HEK293 (cell line): ENCODE results near the gene FHIT.

Experiments used
- CTCF ChIA-PET: fragments of 350-600 bp; formaldehyde crosslinking; extraction: SDS; loops from one replicate; lab custom pipeline; 2021; ENCODE audit warnings: antibody characterized with exemption; lab: Yijun Ruan, JAX
- POLR2A ChIA-PET: fragments of 300-600 bp; formaldehyde crosslinking; extraction: SDS; loops from one replicate; lab custom pipeline; 2020; ENCODE audit warnings: antibody characterized with exemption, inconsistent platforms; lab: Yijun Ruan, JAX
- H3K27ac ChIP-seq: fragments of 200-500 bp; sonication (Bioruptor generic); 2 replicates; pipeline ENCODE4 v1.5.1; 2014; ENCODE audit warnings: low read depth, low read length, control low read depth, inconsistent platforms; ENCODE audit errors: extremely low read depth
- H3K36me3 ChIP-seq, 2 experiments: fragments of 200-500 bp in 1 of 2; sonication (Bioruptor generic) in 1 of 2; 1 replicate in 1 of 2; 2 replicates in 1 of 2; pipeline ENCODE4 v1.5.1; 2014 to 2017; ENCODE audit warnings: inconsistent platforms in 2 of 2, low read length in 2 of 2; ENCODE audit not compliant: control insufficient read depth in 2 of 2, insufficient read depth in 1 of 2
- H3K4me1 ChIP-seq: fragments of 200-500 bp; sonication (Bioruptor generic); 2 replicates; pipeline ENCODE4 v1.5.1; 2014; ENCODE audit warnings: mild to moderate bottlenecking, low read length, inconsistent platforms; ENCODE audit not compliant: control insufficient read depth, insufficient read depth
- H3K4me3 ChIP-seq: 2 replicates; pipeline ENCODE4 v1.5.1; 2011; ENCODE audit warnings: low read depth, mild to moderate bottlenecking, control low read depth, low read length, moderate library complexity
- H3K9me3 ChIP-seq: fragments of 200-500 bp; sonication (Bioruptor generic); 2 replicates; pipeline ENCODE4 v1.5.1; 2014; ENCODE audit warnings: low read depth, low read length, inconsistent platforms; ENCODE audit not compliant: control insufficient read depth, insufficient read depth
- AEBP2 ChIP-seq: fragments of 450-650 bp; formaldehyde crosslinking; IDR thresholded peaks from 2 replicates; pipeline ENCODE4 v1.5.1; 2016; ENCODE audit warnings: missing biosample characterization, missing genetic modification characterization, borderline replicate concordance
- GFI1B ChIP-seq: fragments of 450-650 bp; formaldehyde crosslinking; IDR thresholded peaks from 2 replicates; pipeline ENCODE4 v1.5.1; 2016; ENCODE audit warnings: missing biosample characterization, missing genetic modification characterization
- HIC1 ChIP-seq: fragments of 450-650 bp; formaldehyde crosslinking; IDR thresholded peaks from 2 replicates; pipeline ENCODE4 v1.5.1; 2016; ENCODE audit warnings: missing biosample characterization, missing genetic modification characterization
- MEIS1 ChIP-seq: sonication (generic); formaldehyde crosslinking; IDR thresholded peaks from 2 replicates; pipeline ENCODE4 v1.8.1; 2022; ENCODE audit warnings: missing genetic modification reagents, mild to moderate bottlenecking, borderline replicate concordance
- SETDB1 ChIP-seq: IDR thresholded peaks from one replicate; pipeline ENCODE4 v1.6.1; 2017; ENCODE audit warnings: mild to moderate bottlenecking, low read length, moderate library complexity, mixed read lengths; ENCODE audit not compliant: insufficient read length
- TCF7L2 ChIP-seq: IDR thresholded peaks from 2 replicates; pipeline ENCODE4 v1.6.1; 2011; ENCODE audit warnings: low read depth, mild to moderate bottlenecking, inconsistent platforms, low read length, moderate library complexity, borderline replicate concordance
- ZBTB44 ChIP-seq: fragments of 450-650 bp; IDR thresholded peaks from 2 replicates; pipeline ENCODE4 v1.5.1; 2018; ENCODE audit warnings: missing biosample characterization, mild to moderate bottlenecking, missing genetic modification characterization
- ZNF10 ChIP-seq: fragments of 450-650 bp; formaldehyde crosslinking; IDR thresholded peaks from 2 replicates; pipeline ENCODE4 v1.5.1; 2017; ENCODE audit warnings: missing biosample characterization, missing genetic modification characterization
- ZNF112 ChIP-seq: fragments of 450-650 bp; formaldehyde crosslinking; IDR thresholded peaks from 2 replicates; pipeline ENCODE4 v1.5.0; 2017; ENCODE audit warnings: missing biosample characterization, missing genetic modification characterization
- ZNF146 ChIP-seq: fragments of 450-650 bp; formaldehyde crosslinking; IDR thresholded peaks from 2 replicates; pipeline ENCODE4 v1.5.1; 2016; ENCODE audit warnings: missing biosample characterization, missing genetic modification characterization
- ZNF174 ChIP-seq: fragments of 450-650 bp; formaldehyde crosslinking; IDR thresholded peaks from 2 replicates; pipeline ENCODE4 v1.5.0; 2017; ENCODE audit warnings: missing biosample characterization, mild to moderate bottlenecking, missing genetic modification characterization
- ZNF202 ChIP-seq: fragments of 450-650 bp; formaldehyde crosslinking; IDR thresholded peaks from 2 replicates; pipeline ENCODE4 v1.5.1; 2016; ENCODE audit warnings: missing biosample characterization, missing genetic modification characterization, borderline replicate concordance
- ZNF24 ChIP-seq: fragments of 450-650 bp; formaldehyde crosslinking; IDR thresholded peaks from 2 replicates; pipeline ENCODE4 v1.5.1; 2016; ENCODE audit warnings: missing biosample characterization, missing genetic modification characterization
- ZNF324 ChIP-seq: fragments of 450-650 bp; formaldehyde crosslinking; IDR thresholded peaks from 2 replicates; pipeline ENCODE4 v1.5.1; 2016; ENCODE audit warnings: missing biosample characterization, missing genetic modification characterization
- ZNF335 ChIP-seq: fragments of 450-650 bp; formaldehyde crosslinking; conservative IDR thresholded peaks from 2 replicates; pipeline ENCODE4 v1.5.1; 2016; ENCODE audit warnings: missing biosample characterization, missing genetic modification characterization
- ZNF449 ChIP-seq: fragments of 450-650 bp; formaldehyde crosslinking; IDR thresholded peaks from 2 replicates; pipeline ENCODE4 v1.5.1; 2017; ENCODE audit warnings: missing biosample characterization, mild to moderate bottlenecking, missing genetic modification characterization, moderate library complexity
- ZNF473 ChIP-seq: fragments of 450-650 bp; formaldehyde crosslinking; IDR thresholded peaks from 2 replicates; pipeline ENCODE4 v1.5.1; 2017; ENCODE audit warnings: missing biosample characterization, missing genetic modification characterization
- ZNF513 ChIP-seq: fragments of 450-650 bp; IDR thresholded peaks from 2 replicates; pipeline ENCODE4 v1.5.1; 2018; ENCODE audit warnings: missing biosample characterization, missing genetic modification characterization
- ZNF548 ChIP-seq: fragments of 450-650 bp; formaldehyde crosslinking; IDR thresholded peaks from 2 replicates; pipeline ENCODE4 v1.5.1; 2016; ENCODE audit warnings: missing biosample characterization, missing genetic modification characterization
- ZNF596 ChIP-seq: fragments of 450-650 bp; IDR thresholded peaks from 2 replicates; pipeline ENCODE4 v1.5.0; 2018; ENCODE audit warnings: missing biosample characterization, mild to moderate bottlenecking, missing genetic modification characterization, moderate library complexity
- ZNF626 ChIP-seq: fragments of 450-650 bp; sonication (Bioruptor Pico); formaldehyde crosslinking; IDR thresholded peaks from 2 replicates; pipeline ENCODE4 v1.5.1; 2018; ENCODE audit warnings: missing biosample characterization, missing genetic modification characterization, inconsistent platforms

Gene FHIT

GRCh38 chr3:60720736-60721135 lies 530.5 kb downstream of the FHIT start:
- Histone ChIP-seq H3K27ac (no peak overlapping the region), H3K9me3 (no peaks in the 10 kb centered on the region), H3K4me1 (no peaks in the 10 kb centered on the region), H3K4me3 (no peak overlapping the region), H3K36me3 (no peaks in the 10 kb centered on the region)
- no peak for TF ChIP-seq ZNF626
- no peak for TF ChIP-seq ZNF202 (tag by site-specific recombination)
- ChIA-PET CTCF (no interaction called here), POLR2A (no interaction called here)

GRCh38 chr3:60716573-60716972 lies 534.7 kb downstream of the FHIT start:
- no peak overlapping the region for H3K27ac ChIP-seq
- ChIA-PET POLR2A (no interaction called here), CTCF (no interaction called here)
- no peaks in the 10 kb centered on the region for H3K9me3 ChIP-seq
- no peak overlapping the region for H3K4me3 ChIP-seq
- TF ChIP-seq ZNF513 (tag by site-specific recombination) (no peak), ZNF324 (no peak), ZNF473 (tag by site-specific recombination) (no peak), ZNF146 (tag by site-specific recombination) (no peak), ZNF548 (tag by site-specific recombination) (no peak), ZNF24 (tag by site-specific recombination) (no peak), ZNF112 (no peak), ZNF174 (tag by site-specific recombination) (no peak), ZNF596 (tag by site-specific recombination) (no peak), HIC1 (tag by site-specific recombination) (no peak), ZNF10 (tag by site-specific recombination) (no peak), GFI1B (tag by site-specific recombination) (no peak), ZNF335 (tag by site-specific recombination) (no peak), AEBP2 (tag by site-specific recombination) (no peak), SETDB1 (no peak), ZNF449 (tag by site-specific recombination) (no peak), TCF7L2 (no peak), MEIS1 (CRISPR knock-in tag) (no peak), ZBTB44 (tag by site-specific recombination) (no peak)
- no peaks in the 10 kb centered on the region for H3K4me1 ChIP-seq
- H3K36me3 ChIP-seq: no peaks in the 10 kb centered on the region
